ENCODE data around the gene HTR2A. TPM values are rescaled to one million over a fixed set of nuclear protein-coding genes. Genes with fewer than 3 reads are reported as not detected.

The HTR2A gene
- polyA plus RNA-seq, 1 donor (not counting 4 experiments of a cell fraction or from before 2014, with no cell fraction given), result not detected

GRCh38 chr13:46884531-46884930, 12.3 kb downstream of the HTR2A start:
- no peak for TF ChIP-seq CTCF (optimal IDR thresholded peaks at IDR 0.05 in 1 of 3, IDR thresholded peaks at IDR 0.05 in 1 of 3, conservative IDR thresholded peaks at IDR 0.05 in 1 of 3; ENCODE audit: extremely low read depth in 1 of 3, insufficient read depth in 2 of 3, low read length in 3 of 3)
- TF ChIP-seq EZH2 (IDR thresholded peaks at IDR 0.05; ENCODE audit: low read length), result no peak
- H3K9me1 ChIP-seq (ENCODE audit: control insufficient read depth, extremely low read depth, insufficient read depth, low read length), result no peaks in the 10 kb centered on the region

GRCh38 chr13:46881621-46882020, 15.2 kb downstream of the HTR2A start:
- Histone ChIP-seq H3K9me3 (ENCODE audit: control insufficient read depth, low read depth, low read length) (no peaks in the 10 kb centered on the region), H3K27ac (ENCODE audit: control insufficient read depth, insufficient read depth, low read length) (no peak overlapping the region), H3K4me3 (ENCODE audit: control insufficient read depth in 2 of 3, extremely low read depth in 1 of 3, insufficient read depth in 2 of 3, low read depth in 1 of 3, low read length in 3 of 3) (no peak overlapping the region), H3K9ac (ENCODE audit: control insufficient read depth, extremely low read depth, insufficient read depth, low read length) (no peak overlapping the region), H3K4me2 (ENCODE audit: control insufficient read depth, extremely low read depth, insufficient read depth, low read depth, low read length) (no peak overlapping the region), H3K36me3 (ENCODE audit: control insufficient read depth in 2 of 2, extremely low read depth in 1 of 2, insufficient read depth in 2 of 2, low read length in 2 of 2) (no peaks in the 10 kb centered on the region), H4K20me1 (ENCODE audit: control insufficient read depth, extremely low read depth, insufficient read depth, low read length) (no peaks in the 10 kb centered on the region), H2AFZ (ENCODE audit: control insufficient read depth, low read length) (no peak overlapping the region), H3K79me2 (ENCODE audit: control insufficient read depth, insufficient read depth, low read length) (no peaks in the 10 kb centered on the region), H3K4me1 (ENCODE audit: control insufficient read depth, extremely low read depth, insufficient read depth, low read length) (no peaks in the 10 kb centered on the region), H3K27me3 (ENCODE audit: control insufficient read depth, extremely low read depth, insufficient read depth, low read length) (peaks cover 9% of the 10 kb centered on the region), H3K9me1 (ENCODE audit: control insufficient read depth, extremely low read depth, insufficient read depth, low read length) (no peaks in the 10 kb centered on the region)
- FAIRE-seq, result no peak
- TF ChIP-seq EZH2 (IDR thresholded peaks at IDR 0.05; ENCODE audit: low read length) (no peak), CTCF (optimal IDR thresholded peaks at IDR 0.05 in 1 of 3, IDR thresholded peaks at IDR 0.05 in 1 of 3, conservative IDR thresholded peaks at IDR 0.05 in 1 of 3; ENCODE audit: extremely low read depth in 1 of 3, insufficient read depth in 2 of 3, low read length in 3 of 3) (no peak)
- DNase-seq (ENCODE audit: low read depth, low spot score), result no peak
- dilution Hi-C loops (cut with MboI; ENCODE audit: extremely low pct_ligation_motif_present, low sequenced_read_pairs), result no loop called here

More at GRCh38 chr13:46884531-46884930, 12.3 kb downstream of the HTR2A start:
- no peak overlapping the region for H2AFZ ChIP-seq (ENCODE audit: control insufficient read depth, low read length)
- H4K20me1 ChIP-seq (ENCODE audit: control insufficient read depth, extremely low read depth, insufficient read depth, low read length), result no peaks in the 10 kb centered on the region
- no peak overlapping the region for H3K9ac ChIP-seq (ENCODE audit: control insufficient read depth, extremely low read depth, insufficient read depth, low read length)
- dilution Hi-C loops (cut with MboI; ENCODE audit: extremely low pct_ligation_motif_present, low sequenced_read_pairs), result no loop called here
- H3K4me3 ChIP-seq (ENCODE audit: control insufficient read depth in 2 of 3, extremely low read depth in 1 of 3, insufficient read depth in 2 of 3, low read depth in 1 of 3, low read length in 3 of 3), result no peak overlapping the region
- H3K27me3 ChIP-seq (ENCODE audit: control insufficient read depth, extremely low read depth, insufficient read depth, low read length), result peaks cover 5% of the 10 kb centered on the region
- no peaks in the 10 kb centered on the region for H3K4me1 ChIP-seq (ENCODE audit: control insufficient read depth, extremely low read depth, insufficient read depth, low read length)
- no peak overlapping the region for H3K27ac ChIP-seq (ENCODE audit: control insufficient read depth, insufficient read depth, low read length)
- no peak overlapping the region for H3K4me2 ChIP-seq (ENCODE audit: control insufficient read depth, extremely low read depth, insufficient read depth, low read depth, low read length)
- no peak for DNase-seq (ENCODE audit: low read depth, low spot score)
- H3K36me3 ChIP-seq (ENCODE audit: control insufficient read depth in 2 of 2, extremely low read depth in 1 of 2, insufficient read depth in 2 of 2, low read length in 2 of 2), result no peaks in the 10 kb centered on the region
- H3K79me2 ChIP-seq (ENCODE audit: control insufficient read depth, insufficient read depth, low read length), result no peaks in the 10 kb centered on the region
- no peaks in the 10 kb centered on the region for H3K9me3 ChIP-seq (ENCODE audit: control insufficient read depth, low read depth, low read length)
- no peak for FAIRE-seq
